Measurements from ENCODE around the gene PCED1A.
"Not testable (repeated sequence)": the region's sequence is repeated elsewhere in the genome, so short reads cannot be mapped to it uniquely, and the experiment has no call there.

The PCED1A gene

GRCh38 chr20:2822073-2822472 lies 18.4 kb downstream of the PCED1A start:
- DNase-seq = no peak

- DNase-seq = no peak
Observed at GRCh38 chr20:2820896-2821869, 19.3 kb downstream of the PCED1A start.

GRCh38 chr20:2820084-2820895 lies 20.2 kb downstream of the PCED1A start:
- no peak for DNase-seq

- DNase-seq = no peak
Observed at GRCh38 chr20:2817891-2818595, 22.4 kb downstream of the PCED1A start.

GRCh38 chr20:2817341-2817726 lies 23.1 kb downstream of the PCED1A start:
- no peak for DNase-seq

- DNase-seq = no peak
Observed at GRCh38 chr20:2816583-2817340, 23.7 kb downstream of the PCED1A start.

GRCh38 chr20:2816030-2816582 lies 24.3 kb downstream of the PCED1A start, which contains the start of gene TMEM239:
TMEM239 (plus strand) TSS chr20:2816364; CDS start chr20:2816555, 191 bp downstream.
- no peak for DNase-seq

GRCh38 chr20:2815242-2815900 lies 25.1 kb downstream of the PCED1A start:
- DNase-seq = no peak

- no peak for DNase-seq
Observed at GRCh38 chr20:2814587-2815051, 25.8 kb downstream of the PCED1A start, which contains the start of gene C20orf141. C20orf141 (plus strand) TSS chr20:2814987; CDS start chr20:2815185, 198 bp downstream.

GRCh38 chr20:2814076-2814475 lies 26.4 kb downstream of the PCED1A start:
- DNase-seq = no peak

- DNase-seq = no peak
Observed at GRCh38 chr20:2812189-2812588, 28.3 kb downstream of the PCED1A start.

- no peak for DNase-seq
Observed at GRCh38 chr20:2809690-2810089, 30.8 kb downstream of the PCED1A start.

- DNase-seq = not testable (repeated sequence)
Observed at GRCh38 chr20:2807929-2808328, 32.5 kb downstream of the PCED1A start.

- DNase-seq = no peak
Observed at GRCh38 chr20:2807019-2807418, 33.4 kb downstream of the PCED1A start.

GRCh38 chr20:2806351-2806701 lies 34.1 kb downstream of the PCED1A start:
- no peak for DNase-seq

- no peak for DNase-seq
Observed at GRCh38 chr20:2805689-2806350, 34.6 kb downstream of the PCED1A start.

- no peak for DNase-seq
Observed at GRCh38 chr20:2804852-2805688, 35.4 kb downstream of the PCED1A start.

GRCh38 chr20:2804041-2804828 lies 36.2 kb downstream of the PCED1A start:
- no peak for DNase-seq

- no peak for DNase-seq
Observed at GRCh38 chr20:2801286-2801728, 39.1 kb downstream of the PCED1A start.
